ENCODE results near the gene NAPB. TPM values are rescaled to one million over a fixed set of nuclear protein-coding genes. Genes with fewer than 3 reads are reported as not detected.

NAPB gene
- total and polyA plus RNA-seq, 2 of the 8 experiments (the other 6 are each of a cell fraction or from before 2014, with no cell fraction given): 6.2 to 12.3 TPM

DNA sequence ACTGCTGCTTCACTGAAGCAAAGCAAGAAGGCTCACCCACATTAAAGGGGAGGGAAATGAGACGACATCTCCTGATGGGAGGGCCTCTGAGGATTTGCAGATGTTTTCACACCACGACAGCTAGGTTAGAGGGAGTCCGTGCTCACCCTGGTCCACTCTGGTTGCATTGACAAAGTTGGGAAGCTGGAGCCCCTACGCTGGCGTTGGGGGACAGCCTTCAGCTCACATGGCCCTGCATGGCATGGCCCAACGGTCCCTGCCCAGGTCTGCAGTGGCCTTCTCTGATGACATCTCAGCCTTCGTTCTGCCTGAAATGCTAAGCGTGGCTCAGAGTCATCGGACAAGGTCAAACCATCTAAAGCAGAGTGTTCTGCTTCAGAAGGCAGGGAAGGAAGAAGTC is 3.8 kb upstream of the NAPB start:
- H3K9ac ChIP-seq (replicated peaks in 1 of 4; ENCODE audit: extremely low read depth in 1 of 4, low read depth in 3 of 4, low read length in 3 of 4): no peak overlapping the region
- TF ChIP-seq POLR2A (IDR thresholded peaks at IDR 0.05; ENCODE audit: control extremely low read depth in 1 of 2, low read depth in 2 of 2, low read length in 2 of 2): no peak

More for the DNA sequence above, 3.8 kb upstream of the NAPB start:
- Histone ChIP-seq H3K56ac (replicated peaks; ENCODE audit: insufficient read length, low read depth, low read length) (no peak overlapping the region), H3K4me3 (ENCODE audit: extremely low read depth in 1 of 4, insufficient read depth in 2 of 4, low read depth in 3 of 4, low read length in 4 of 4) (no peak overlapping the region), H3K23ac (ENCODE audit: insufficient read length) (no peak overlapping the region), H3K18ac (ENCODE audit: extremely low read depth, low read length) (no peak overlapping the region), H3K27ac (ENCODE audit: low read depth, low read length) (no peak overlapping the region), H2AK5ac (ENCODE audit: low read depth, low read length) (no peak overlapping the region), H2BK20ac (ENCODE audit: low read length) (no peak overlapping the region), H3K79me2 (ENCODE audit: control insufficient read depth in 1 of 2, insufficient read depth in 2 of 2, low read length in 2 of 2) (peaks cover 0 to 6% of the 10 kb centered on the region in 2 experiments; a peak in 2 of 4 replicates), H3K23me2 (ENCODE audit: low read depth, low read length) (no peaks in the 10 kb centered on the region; the same call in 1 of the 2 replicates), H3K36me3 (ENCODE audit: control insufficient read depth in 2 of 4, insufficient read depth in 4 of 4, low read length in 3 of 4) (no peaks in the 10 kb centered on the region), H4K20me1 (replicated peaks in 1 of 2; ENCODE audit: control insufficient read depth in 1 of 2, insufficient read depth in 2 of 2, low read length in 2 of 2) (no peaks in the 10 kb centered on the region), H2BK5ac (ENCODE audit: low read depth, low read length) (no peak overlapping the region), H2BK12ac (ENCODE audit: low read depth, low read length) (peak overlapping the region; percentile 70; the same call in 1 of the 2 replicates), H4K5ac (ENCODE audit: insufficient read length, low read depth, low read length) (no peak overlapping the region), H3K4ac (replicated peaks; ENCODE audit: insufficient read length, low read depth, low read length) (no peak overlapping the region), H3K79me1 (ENCODE audit: low read depth, low read length) (no peaks in the 10 kb centered on the region), H2AFZ (ENCODE audit: low read length) (no peak overlapping the region), H3K14ac (ENCODE audit: insufficient read length) (no peak overlapping the region), H3K9me3 (ENCODE audit: insufficient read depth in 2 of 2, low read depth in 1 of 2, low read length in 1 of 2) (peaks cover 0 to 3% of the 10 kb centered on the region in 2 experiments; a peak in 1 of 4 replicates), H3K27me3 (replicated peaks in 1 of 4; ENCODE audit: control insufficient read depth in 3 of 4, extremely low read depth in 1 of 4, insufficient read depth in 3 of 4, low read length in 3 of 4) (no peaks in the 10 kb centered on the region), H4K91ac (replicated peaks; ENCODE audit: insufficient read length, low read length) (no peak overlapping the region), H2BK15ac (ENCODE audit: low read length) (peak overlapping the region; percentile 88; the same call in 1 of the 2 replicates), H3K4me1 (replicated peaks in 1 of 4; ENCODE audit: control insufficient read depth in 3 of 4, insufficient read depth in 4 of 4, low read length in 3 of 4) (no peaks in the 10 kb centered on the region), H3K4me2 (ENCODE audit: insufficient read depth in 1 of 2, low read depth in 2 of 2, low read length in 2 of 2) (no peak overlapping the region), H2BK120ac (replicated peaks; ENCODE audit: low read depth, low read length) (no peak overlapping the region), H4K8ac (ENCODE audit: extremely low read depth, insufficient read depth, low read length) (no peak overlapping the region)
- 90% methylated on average over 9 of the region's 9 CpGs; no CpG with 5 or more reads in 1 of the 2 experiments for WGBS, 2 experiments (ENCODE audit: extremely low coverage in 1 of 2, insufficient coverage in 1 of 2, insufficient read length in 1 of 2, insufficient replicate concordance in 2 of 2, low coverage in 1 of 2, low lambda C conversion rate in 2 of 2, missing lambda C conversion rate in 1 of 2)
- DNase-seq (ENCODE audit: low read depth in 1 of 2, low spot score in 2 of 2): no peak
- ChIA-PET POLR2A (ENCODE audit: partially characterized antibody) (no interaction called here), CTCF (ENCODE audit: partially characterized antibody) (no interaction called here)
- FAIRE-seq: no peak
